Heart left ventricle (tissue), 16 donors: Measurements from ENCODE around the gene PAEP. TPM values are rescaled to one million over a fixed set of nuclear protein-coding genes. Genes with fewer than 3 reads are reported as not detected.

Experiments used
- ATAC-seq, 4 donors: fragments of 200-7000 bp; cut with Tn5 transposase; one replicate each; pipeline ENCODE4 v1.9.1; 2020 to 2022; ENCODE audit warnings: moderate library complexity in 4 of 4, mild to moderate bottlenecking in 3 of 4, moderate number of reproducible peaks in 1 of 4
- DNase-seq, 5 donors: peaks; one replicate each; pipeline ENCODE4 v3.0.0-alpha.2; 2020
- H3K27ac ChIP-seq, 12 donors: fragments of 200-600 bp; sonication (generic) in 4 of 12; one replicate each; pipeline versions ENCODE4 v1.5.0 to v1.8.0; 2016 to 2022; ENCODE audit warnings: mild to moderate bottlenecking in 2 of 12
- H3K27me3 ChIP-seq, 9 donors: fragments of 200-600 bp; sonication (generic) in 2 of 9; one replicate each; pipeline versions ENCODE4 v1.5.1 to v1.8.0; 2016 to 2022; ENCODE audit warnings: mild to moderate bottlenecking in 3 of 9
- H3K36me3 ChIP-seq, 9 donors: fragments of 200-600 bp; sonication (generic) in 2 of 9; one replicate each; pipeline versions ENCODE4 v1.5.0 to v1.8.0; 2018 to 2022; ENCODE audit warnings: mild to moderate bottlenecking in 2 of 9
- H3K4me1 ChIP-seq, 12 donors: fragments of 200-600 bp; sonication (generic) in 4 of 12; one replicate each; pipeline versions ENCODE4 v1.5.0 to v1.8.0; 2016 to 2022; ENCODE audit warnings: mild to moderate bottlenecking in 3 of 12
- H3K4me3 ChIP-seq, 12 donors: fragments of 200-600 bp; sonication (generic) in 4 of 12; one replicate each; pipeline versions ENCODE4 v1.5.0 to v1.8.0; 2017 to 2022; ENCODE audit warnings: mild to moderate bottlenecking in 9 of 12, moderate library complexity in 4 of 12
- H3K9me3 ChIP-seq, 12 donors: fragments of 200-600 bp; sonication (generic) in 4 of 12; one replicate each; pipeline versions ENCODE4 v1.5.0 to v1.8.0; 2016 to 2022; ENCODE audit warnings: mild to moderate bottlenecking in 1 of 12
- CTCF ChIP-seq, 12 donors: fragments of 200-600 bp; sonication (generic) in 4 of 12; IDR thresholded peaks; one replicate each; pipeline versions ENCODE4 v1.5.0 to v1.8.0; 2018 to 2022; ENCODE audit warnings: antibody characterized with exemption in 12 of 12, mild to moderate bottlenecking in 5 of 12
- POLR2A ChIP-seq, 2 donors: fragments of 450-650 bp; IDR thresholded peaks; one replicate each; pipeline ENCODE4 v1.6.1; 2017; ENCODE audit warnings: antibody characterized with exemption in 2 of 2, mild to moderate bottlenecking in 2 of 2, moderate library complexity in 2 of 2
- WGBS, 4 donors: extraction: QIAGEN DNeasy Blood & Tissue Kit in 2 of 4; methylation state at CpG; one replicate each; pipeline versions ENCODE4 v1.1.5 to v1.1.7; 2013 to 2018; 5-methylcytosine and 5-hydroxymethylcytosine counted together
- intact Hi-C, 10 donors: fragments of 100-400 bp; cut with DNase I; formaldehyde crosslinking; loops; one replicate each; pipeline versions ENCODE4 v1.11.1 to v1.14.2; 2022
- polyA plus RNA-seq, 2 donors: library from polyadenylated mRNA; stranded (reverse); fragments of 200-250 nt; gene quantifications; one replicate each; pipeline ENCODE4 v1.2.3, GENCODE V29; 2013
- total RNA-seq, 9 donors: library from RNA; depleted of rRNA in 2 of 9; stranded (reverse); fragments of >200 nt in 2 of 9; fragmentation: NEBNext Ultra II Directional in 3 of 9; extraction: Animal tissue kit (Norgen Biotek cat#: 25700) in 3 of 9; gene quantifications; one replicate each; pipeline versions ENCODE4 v1.1.0 to v1.2.4, GENCODE V29; 2016 to 2023
- donor health status: ischemic (EF 13 %, LVEDD 7.1; RV severe dilation, severe dysfunction).
- donor health status: healthy with polysubstance abuse.
- donor health status: DM: no; HTN: yes; CAD: no.
- donor health status: DM: no; HTN: no; CAD: no.
- donor health status: ischemic (EF 25% LVEDD 6.9; RV normal size, moderate dysfunction).
- donor health status: ischemic (EF 25% LVEDD 5.7; RV mildly dilated, moderate dysfunction).
- donor health status: healthy.
- donor health status: DM: yes; HTN: yes; CAD: no.
- donor health status: ischemic (EF 35%, LVEDD 5.7; RV mildly dilated, moderate dysfunction).
- donor health status: nonischemic (EF 11% LVEDD 7.7; RV severe dilation, severe dysfunction).
- donor health status: DM: yes; HTN: yes; CAD: no.
- donor health status: PGD.
- donor health status: ischemic (EF 29% LVEDD 5.4; RV normal size, mild dysfunction).
- donor health status: nonischemic (EF 23%, LVEDD 6.1; RV moderate dilation, normal function).

PAEP gene
- total and polyA plus RNA-seq, 11 donors, result not detected

GRCh38 chr9:135609366-135609955 lies 47.9 kb downstream of the PAEP start:
- H3K9me3 ChIP-seq, result no peaks in the 10 kb centered on the region
- peaks cover 0 to 25% (median 0%) of the 10 kb centered on the region in 9 donors for H3K27me3 ChIP-seq
- ATAC-seq, result no peak
- peak in 1 of 5 donors; percentile 42 for DNase-seq
- no peak overlapping the region for H3K27ac ChIP-seq
- 74 to 82% (median 80%) methylated on average over 17 of the region's 17 CpGs for WGBS, 4 donors
- TF ChIP-seq CTCF (IDR thresholded peaks at IDR 0.05), result no peak
- TF ChIP-seq POLR2A (IDR thresholded peaks at IDR 0.05), result no peak
- H3K36me3 ChIP-seq, result no peaks in the 10 kb centered on the region
- no peaks in the 10 kb centered on the region for H3K4me1 ChIP-seq
- intact Hi-C loops, result loop anchor here in 6 of 10 donors (5.0 to 10.0 kb wide), 5 partner anchors 255 to 673 kb away; no protein-coding TSS in a partner anchor
- no peak overlapping the region for H3K4me3 ChIP-seq

GRCh38 chr9:135610290-135611141 lies 49.0 kb downstream of the PAEP start:
- 77 to 82% (median 80%) methylated on average over 12 to 13 of the region's 13 CpGs for WGBS, 4 donors
- ATAC-seq (no peak), DNase-seq (peak in 1 of 5 donors; percentile 40)
- Histone ChIP-seq H3K27ac (no peak overlapping the region), H3K4me1 (no peaks in the 10 kb centered on the region), H3K4me3 (no peak overlapping the region), H3K27me3 (peaks cover 0 to 26% (median 0%) of the 10 kb centered on the region in 9 donors), H3K9me3 (no peaks in the 10 kb centered on the region), H3K36me3 (no peaks in the 10 kb centered on the region)
- TF ChIP-seq POLR2A (IDR thresholded peaks at IDR 0.05), result no peak
- no peak for TF ChIP-seq CTCF (IDR thresholded peaks at IDR 0.05)
- intact Hi-C loops, result no loop called here

- 71 to 84% (median 80%) methylated on average over 4 to 7 of the region's 7 CpGs for WGBS, 4 donors
- Histone ChIP-seq H3K36me3 (no peaks in the 10 kb centered on the region), H3K9me3 (no peaks in the 10 kb centered on the region), H3K27me3 (peaks cover 0 to 26% (median under 1%) of the 10 kb centered on the region in 9 donors), H3K4me3 (no peak overlapping the region), H3K4me1 (no peaks in the 10 kb centered on the region), H3K27ac (no peak overlapping the region)
- DNase-seq (no peak), ATAC-seq (no peak)
- intact Hi-C loops, result no loop called here
- no peak for TF ChIP-seq CTCF (IDR thresholded peaks at IDR 0.05)
- TF ChIP-seq POLR2A (IDR thresholded peaks at IDR 0.05), result no peak
Observed at GRCh38 chr9:135611142-135611874, 49.8 kb downstream of the PAEP start.

GRCh38 chr9:135611875-135612209 lies 50.3 kb downstream of the PAEP start:
- no peaks in the 10 kb centered on the region for H3K4me1 ChIP-seq
- no peak for DNase-seq
- no peaks in the 10 kb centered on the region for H3K36me3 ChIP-seq
- H3K4me3 ChIP-seq, result no peak overlapping the region
- intact Hi-C loops, result no loop called here
- no peak for TF ChIP-seq CTCF (IDR thresholded peaks at IDR 0.05)
- TF ChIP-seq POLR2A (IDR thresholded peaks at IDR 0.05), result no peak
- 13 to 29% (median 19%) methylated on average over 4 of the region's 4 CpGs for WGBS, 4 donors
- H3K27me3 ChIP-seq, result peaks cover 0 to 26% (median 3%) of the 10 kb centered on the region in 9 donors
- ATAC-seq, result no peak
- H3K9me3 ChIP-seq, result no peaks in the 10 kb centered on the region
- no peak overlapping the region for H3K27ac ChIP-seq
